NCI-H2196 treated with DMSO at 0.1 percent for 48 hours (cell line): Measurements from ENCODE around the gene TTF1.
"Not testable (repeated sequence)": the region's sequence is repeated elsewhere in the genome, so short reads cannot be mapped to it uniquely, and the experiment has no call there.

Experiments
- DNase-seq: peaks from one replicate; lab custom pipeline; 2025; ENCODE audit not compliant: unreplicated experiment; lab: John Stamatoyannopoulos, UW

Gene TTF1

GRCh38 chr9:132414731-132415130 lies 8.1 kb upstream of the TTF1 start:
- no peak for DNase-seq

DNA sequence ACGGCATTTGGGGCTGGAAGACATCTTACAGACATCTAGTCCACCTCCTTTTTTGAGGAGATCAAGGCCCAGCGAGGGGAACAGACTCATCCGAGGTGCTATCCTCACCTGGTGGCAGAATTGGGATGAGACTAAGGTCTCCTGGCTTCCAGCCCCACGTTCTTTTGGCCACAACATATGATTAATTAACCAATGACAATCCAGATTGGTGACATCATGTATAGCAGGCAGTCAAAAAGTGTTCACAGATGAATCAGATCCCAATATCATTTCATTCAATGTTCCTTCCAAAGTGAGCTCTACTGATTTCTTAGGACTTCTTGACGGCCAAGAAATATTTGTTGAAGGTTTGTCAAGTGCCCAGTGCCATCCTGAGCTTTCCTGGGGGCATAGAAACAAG lies 7.3 kb upstream of the TTF1 start:
- no peak for DNase-seq

DNA sequence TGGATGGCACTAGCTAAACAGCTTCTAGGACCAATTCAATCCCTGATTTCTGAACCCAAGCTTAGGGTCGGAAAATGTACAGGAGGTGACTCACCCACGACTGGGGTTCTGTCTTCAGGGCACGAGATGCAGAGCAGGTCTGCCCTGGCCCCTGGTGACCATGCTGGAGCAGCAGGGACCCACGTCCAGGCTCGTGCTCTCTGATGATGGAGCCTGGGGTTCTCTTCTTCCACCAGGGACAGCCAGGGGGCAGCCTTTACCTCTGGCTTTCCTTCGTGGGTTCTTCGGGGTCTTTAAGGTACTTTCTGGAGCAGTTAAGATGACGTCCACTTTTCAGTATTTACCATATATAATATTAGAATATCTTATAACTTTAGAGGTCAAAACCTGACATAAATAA lies 5.4 kb upstream of the TTF1 start:
- no peak for DNase-seq

- DNase-seq, result peak; percentile 67
Measured at GRCh38 chr9:132411091-132411508, 4.5 kb upstream of the TTF1 start.

DNA sequence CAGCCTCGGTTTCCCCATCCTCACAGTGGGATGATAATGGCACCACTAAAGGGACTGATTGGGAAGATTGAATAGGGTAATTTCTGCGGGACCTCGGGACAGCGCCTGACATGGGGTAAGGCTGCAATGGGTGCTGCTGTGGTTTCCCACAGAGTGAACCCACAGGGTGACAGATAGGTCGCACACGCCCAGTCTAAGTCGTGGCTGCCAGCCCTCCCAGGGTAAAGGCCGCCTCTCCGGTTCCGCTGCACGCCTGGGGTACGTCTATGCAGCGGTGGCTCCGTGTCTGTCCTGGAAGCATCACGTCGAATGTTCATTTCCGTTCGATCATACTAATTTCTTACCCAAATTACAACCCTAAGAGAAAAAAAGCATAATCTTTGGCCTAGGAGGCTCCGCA lies 4.0 kb upstream of the TTF1 start:
- DNase-seq, result no peak

DNA sequence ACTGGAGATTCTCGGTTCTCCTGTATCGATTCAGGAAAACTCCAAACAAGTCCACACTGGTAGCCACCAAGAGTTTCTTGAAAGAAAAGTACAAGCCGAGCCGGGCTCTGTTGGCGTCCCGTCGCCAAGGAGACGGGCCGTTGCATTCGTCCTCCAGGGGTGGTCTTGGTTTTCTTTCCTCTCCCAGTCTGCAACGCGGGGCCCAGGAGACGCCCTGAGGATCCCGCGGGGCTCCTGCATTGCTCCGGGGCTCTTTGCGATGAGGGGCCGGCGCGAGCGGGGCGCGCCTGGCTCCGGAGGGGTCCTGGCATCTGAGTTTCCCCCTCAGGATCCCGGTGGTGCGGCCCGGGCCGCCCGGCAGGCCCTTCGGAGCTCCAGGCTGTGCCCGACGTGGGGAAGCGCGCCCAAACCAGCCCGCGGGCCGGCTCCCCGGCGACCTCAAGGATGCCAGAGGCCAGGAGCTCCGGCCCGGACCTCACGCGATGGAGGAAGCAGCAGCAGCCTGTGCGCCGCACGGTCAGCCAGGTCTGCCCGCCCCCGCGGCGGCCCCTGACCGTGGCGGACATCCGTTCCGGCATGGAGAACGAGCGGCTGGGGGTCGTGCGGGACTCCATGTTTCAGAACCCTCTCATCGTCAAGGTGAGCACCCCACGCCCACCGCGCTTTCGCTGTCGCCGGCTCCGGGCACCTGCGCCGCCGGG lies 3.3 kb upstream of the TTF1 start, which contains the start of gene CFAP77:
Gene CFAP77 (plus strand): TSS at position 384 of the 701 bp plus-strand sequence. CDS start 61 bp downstream, at position 445.
- peak; percentile 29 for DNase-seq

- DNase-seq, result no peak
Measured at GRCh38 chr9:132408521-132408920, 1.9 kb upstream of the TTF1 start.

- DNase-seq, result no peak
Measured at GRCh38 chr9:132407196-132407595, 556 bp upstream of the TTF1 start.

DNA sequence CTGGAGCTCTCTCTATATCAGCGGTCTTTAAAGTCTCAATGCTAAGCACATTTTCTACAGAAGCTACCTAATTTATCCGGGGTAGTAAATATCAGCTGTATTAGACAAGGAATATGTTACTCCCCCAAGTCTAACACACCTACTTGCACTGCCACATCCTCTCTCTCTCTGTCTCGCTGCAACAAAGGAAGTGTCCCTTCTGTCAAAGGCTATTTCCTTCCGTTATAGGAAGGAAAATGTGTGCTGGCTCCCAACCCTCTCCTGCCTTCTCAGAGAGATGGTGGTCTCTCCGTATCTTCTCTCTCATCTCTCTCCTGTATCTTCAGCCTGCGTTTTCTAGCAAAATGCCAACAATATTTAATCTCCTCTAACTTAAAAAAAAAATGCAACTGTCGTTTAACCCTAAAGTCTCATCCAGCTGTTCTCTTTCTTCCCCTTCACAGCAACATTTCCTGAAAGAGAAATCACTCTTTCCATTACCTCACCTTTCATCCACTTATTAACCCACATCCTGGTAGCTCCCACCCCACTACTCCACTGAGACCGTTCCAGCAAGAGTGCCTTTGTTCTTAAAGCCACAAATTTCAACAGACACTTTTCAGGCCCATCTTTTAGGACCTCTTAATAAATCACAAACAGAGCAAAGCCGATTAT lies 2.3 kb downstream of the TTF1 start:
- no peak for DNase-seq

GRCh38 chr9:132401824-132402223 lies 4.8 kb downstream of the TTF1 start:
- DNase-seq, result no peak

GRCh38 chr9:132395560-132395959 lies 11.1 kb downstream of the TTF1 start:
- no peak for DNase-seq

GRCh38 chr9:132391449-132391848 lies 15.2 kb downstream of the TTF1 start:
- DNase-seq, result no peak

- no peak for DNase-seq
Measured at GRCh38 chr9:132390966-132391365, 15.7 kb downstream of the TTF1 start.

GRCh38 chr9:132387133-132387532 lies 19.5 kb downstream of the TTF1 start:
- no peak for DNase-seq

GRCh38 chr9:132384376-132384775 lies 22.3 kb downstream of the TTF1 start:
- no peak for DNase-seq

DNA sequence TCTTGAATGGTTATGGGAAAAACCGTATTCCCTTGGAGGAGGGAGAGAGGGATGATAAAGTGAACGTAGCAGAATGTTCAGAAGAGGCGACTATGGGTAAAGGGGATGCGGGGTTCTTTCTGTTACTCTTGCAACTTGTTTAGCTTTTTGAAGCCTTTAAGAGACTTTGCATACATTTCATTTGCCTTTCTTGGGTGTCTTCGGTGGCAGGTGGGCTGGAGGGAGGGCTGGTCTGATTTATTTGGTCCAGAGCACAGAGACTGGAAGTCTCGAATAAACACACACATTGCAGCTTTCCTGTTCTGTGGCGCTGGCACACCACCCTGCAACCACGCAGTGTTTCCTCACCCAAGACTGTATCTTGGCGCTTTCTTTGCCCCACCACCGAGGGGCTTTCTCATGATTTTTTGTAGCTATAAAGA lies 23.2 kb downstream of the TTF1 start:
- DNase-seq, result no peak

DNA sequence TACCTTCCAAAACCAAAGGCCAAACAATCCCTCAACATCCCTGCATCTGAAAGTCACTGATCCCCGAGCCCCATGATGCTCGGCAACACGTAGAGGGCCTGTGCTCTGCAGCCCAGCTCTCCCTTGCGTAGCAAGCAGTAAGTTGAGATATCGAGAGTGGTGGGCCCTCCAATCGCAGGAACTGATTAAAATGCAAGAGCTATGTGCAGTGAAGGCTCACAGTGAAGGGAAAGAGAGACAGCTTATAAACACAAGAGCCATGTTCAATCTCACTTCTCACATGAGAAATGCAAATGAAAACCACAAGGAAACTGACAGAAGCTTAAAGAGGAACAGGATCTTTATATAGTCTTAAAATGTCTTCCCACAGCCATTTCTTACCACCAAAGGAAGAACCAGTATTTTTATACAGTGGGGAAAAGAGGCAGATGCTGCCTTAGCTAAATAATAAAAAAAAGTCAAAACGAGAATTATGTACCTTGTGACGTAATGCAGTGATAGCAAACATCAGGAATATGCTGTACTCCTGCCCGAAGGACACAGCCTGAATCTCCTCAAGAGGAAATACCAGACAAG lies 24.6 kb downstream of the TTF1 start:
- DNase-seq, result no peak

DNA sequence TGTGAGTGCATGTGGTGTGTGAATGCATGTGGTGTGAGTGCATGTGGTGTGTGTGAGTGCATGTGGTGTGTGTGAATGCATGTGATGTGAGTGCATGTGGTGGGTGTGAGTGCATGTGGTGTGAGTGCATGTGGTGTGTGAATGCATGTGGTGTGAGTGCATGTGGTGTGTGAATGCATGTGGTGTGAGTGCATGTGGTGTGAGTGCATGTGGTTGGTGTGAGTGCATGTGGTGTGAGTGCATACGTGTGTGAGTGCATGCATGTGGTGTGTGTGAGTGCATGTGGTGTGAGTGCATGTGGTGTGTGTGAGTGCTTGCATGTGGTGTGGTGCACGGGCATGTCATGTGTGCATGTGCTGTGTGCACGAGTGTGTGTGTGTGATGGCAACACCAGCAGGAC lies 28.2 kb downstream of the TTF1 start:
- not testable (repeated sequence) for DNase-seq

DNA sequence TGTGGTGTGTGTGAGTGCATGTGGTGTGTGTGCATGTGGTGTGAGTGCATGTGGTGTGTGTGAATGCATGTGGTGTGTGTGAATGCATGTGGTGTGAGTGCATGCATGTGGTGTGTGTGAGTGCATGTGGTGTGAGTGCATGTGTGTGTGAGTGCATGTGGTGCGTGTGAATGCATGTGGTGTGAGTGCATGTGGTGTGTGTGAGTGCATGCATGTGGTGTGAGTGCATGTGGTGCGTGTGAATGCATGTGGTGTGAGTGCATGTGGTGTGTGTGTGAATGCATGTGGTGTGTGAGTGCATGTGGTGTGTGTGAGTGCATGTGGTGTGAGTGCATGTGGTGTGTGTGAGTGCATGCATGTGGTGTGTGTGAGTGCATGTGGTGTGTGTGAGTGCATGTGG lies 28.9 kb downstream of the TTF1 start:
- DNase-seq, result not testable (repeated sequence)

GRCh38 chr9:132372177-132373095 lies 34.2 kb downstream of the TTF1 start:
- DNase-seq, result no peak

GRCh38 chr9:132370592-132370991 lies 36.0 kb downstream of the TTF1 start:
- no peak for DNase-seq
